Measurements from ENCODE around the gene EGFL7.

Gene EGFL7

DNA sequence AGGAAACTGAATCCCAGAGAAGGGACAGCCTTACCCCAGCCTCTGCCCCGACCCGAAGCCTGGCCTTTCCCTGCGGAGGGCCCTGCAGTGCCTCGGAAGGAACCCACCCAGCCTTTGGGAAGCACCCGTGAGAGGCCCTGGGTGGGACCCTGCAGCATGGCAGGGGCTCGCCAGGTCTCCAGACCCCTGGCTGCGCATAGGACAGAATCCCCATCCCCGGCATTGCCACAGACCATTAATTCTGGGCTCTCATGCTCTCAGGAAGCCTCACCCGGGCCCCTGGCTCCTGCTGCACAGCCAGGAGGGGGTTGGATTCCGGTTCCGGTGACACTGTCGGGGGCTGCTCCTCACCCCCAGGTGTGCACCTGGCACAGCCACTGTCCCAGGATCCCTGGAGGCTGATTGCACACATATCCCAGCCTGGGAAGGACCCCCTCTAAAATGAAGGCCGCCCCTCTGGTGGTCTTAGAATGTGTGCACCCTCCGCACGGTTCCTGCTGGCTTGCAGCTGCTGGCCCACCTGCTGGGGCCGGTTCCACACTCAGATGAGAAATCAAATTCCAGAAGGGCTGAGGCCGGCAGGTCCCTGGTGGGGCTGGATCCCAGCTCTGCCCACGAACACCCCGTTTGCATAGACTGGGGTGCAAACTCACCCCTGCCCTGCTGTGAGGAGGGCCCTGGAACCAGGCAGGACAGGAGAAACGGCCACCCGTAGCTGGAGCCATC is 4.7 kb downstream of the EGFL7 start:
- ChIA-PET POLR2A (interaction anchor here (0.6 to 1.3 kb wide), 2 partner anchors 8 to 15 kb away, joined by 3 to 5 read pairs; no protein-coding TSS in a partner anchor), CTCF (interaction anchor here (0.7 to 0.9 kb wide), 5 partner anchors 16 to 529 kb away, joined by 3 to 4 read pairs (median 3); no protein-coding TSS in a partner anchor)
- Histone ChIP-seq H3K36me3 (ENCODE audit: control insufficient read depth in 2 of 2, insufficient read depth in 1 of 2, low read length in 2 of 2) (no peaks in the 10 kb centered on the region), H3K27ac (ENCODE audit: extremely low read depth, low read depth, low read length) (no peak overlapping the region), H3K9me3 (ENCODE audit: control insufficient read depth, insufficient read depth, low read depth, low read length) (no peaks in the 10 kb centered on the region), H3K4me1 (ENCODE audit: control insufficient read depth, insufficient read depth, low read length) (no peaks in the 10 kb centered on the region), H3K4me3 (ENCODE audit: low read depth, low read length) (no peak overlapping the region)
- TF ChIP-seq, protein P1, sequence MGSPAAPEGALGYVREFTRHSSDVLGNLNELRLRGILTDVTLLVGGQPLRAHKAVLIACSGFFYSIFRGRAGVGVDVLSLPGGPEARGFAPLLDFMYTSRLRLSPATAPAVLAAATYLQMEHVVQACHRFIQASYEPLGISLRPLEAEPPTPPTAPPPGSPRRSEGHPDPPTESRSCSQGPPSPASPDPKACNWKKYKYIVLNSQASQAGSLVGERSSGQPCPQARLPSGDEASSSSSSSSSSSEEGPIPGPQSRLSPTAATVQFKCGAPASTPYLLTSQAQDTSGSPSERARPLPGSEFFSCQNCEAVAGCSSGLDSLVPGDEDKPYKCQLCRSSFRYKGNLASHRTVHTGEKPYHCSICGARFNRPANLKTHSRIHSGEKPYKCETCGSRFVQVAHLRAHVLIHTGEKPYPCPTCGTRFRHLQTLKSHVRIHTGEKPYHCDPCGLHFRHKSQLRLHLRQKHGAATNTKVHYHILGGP (tag by site-specific recombination; IDR thresholded peaks at IDR 0.05) = no peak
- TF ChIP-seq WT1 (tag by site-specific recombination; IDR thresholded peaks at IDR 0.05) (no peak), ZNF629 (tag by site-specific recombination; IDR thresholded peaks at IDR 0.05) (peak; percentile 13; the same call in 1 of the 2 replicates), ZNF416 (tag by site-specific recombination; IDR thresholded peaks at IDR 0.05) (no peak), ZNF274 (IDR thresholded peaks at IDR 0.05; ENCODE audit: low read length) (no peak), ZNF274 (tag by site-specific recombination; IDR thresholded peaks at IDR 0.05; ENCODE audit: borderline replicate concordance) (no peak), GFI1B (tag by site-specific recombination; IDR thresholded peaks at IDR 0.05) (no peak), ZNF211 (tag by site-specific recombination; IDR thresholded peaks at IDR 0.05; ENCODE audit: low read depth) (no peak), KLF10 (tag by site-specific recombination; IDR thresholded peaks at IDR 0.05) (no peak), ZIC2 (tag by site-specific recombination; IDR thresholded peaks at IDR 0.05) (peak; percentile 88), ZBTB1 (tag by site-specific recombination; IDR thresholded peaks at IDR 0.05) (no peak), GLIS1 (tag by site-specific recombination; IDR thresholded peaks at IDR 0.05) (peak; percentile 84), ZBTB17 (tag by site-specific recombination; IDR thresholded peaks at IDR 0.05) (0 out of 2 replicates have a peak, but pooled peaks have one; percentile 6), GLIS2 (tag by site-specific recombination; IDR thresholded peaks at IDR 0.05) (peak; percentile 33; the same call in 1 of the 2 replicates), ZNF561 (tag by site-specific recombination; IDR thresholded peaks at IDR 0.05; ENCODE audit: borderline replicate concordance) (0 out of 2 replicates have a peak, but pooled peaks have one; percentile 51), ZNF223 (tag by site-specific recombination; IDR thresholded peaks at IDR 0.05) (no peak)
- TF ChIP-seq, protein P2, sequence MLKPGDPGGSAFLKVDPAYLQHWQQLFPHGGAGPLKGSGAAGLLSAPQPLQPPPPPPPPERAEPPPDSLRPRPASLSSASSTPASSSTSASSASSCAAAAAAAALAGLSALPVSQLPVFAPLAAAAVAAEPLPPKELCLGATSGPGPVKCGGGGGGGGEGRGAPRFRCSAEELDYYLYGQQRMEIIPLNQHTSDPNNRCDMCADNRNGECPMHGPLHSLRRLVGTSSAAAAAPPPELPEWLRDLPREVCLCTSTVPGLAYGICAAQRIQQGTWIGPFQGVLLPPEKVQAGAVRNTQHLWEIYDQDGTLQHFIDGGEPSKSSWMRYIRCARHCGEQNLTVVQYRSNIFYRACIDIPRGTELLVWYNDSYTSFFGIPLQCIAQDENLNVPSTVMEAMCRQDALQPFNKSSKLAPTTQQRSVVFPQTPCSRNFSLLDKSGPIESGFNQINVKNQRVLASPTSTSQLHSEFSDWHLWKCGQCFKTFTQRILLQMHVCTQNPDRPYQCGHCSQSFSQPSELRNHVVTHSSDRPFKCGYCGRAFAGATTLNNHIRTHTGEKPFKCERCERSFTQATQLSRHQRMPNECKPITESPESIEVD (tag by site-specific recombination; IDR thresholded peaks at IDR 0.05) = no peak
- TF ChIP-seq, protein P3, sequence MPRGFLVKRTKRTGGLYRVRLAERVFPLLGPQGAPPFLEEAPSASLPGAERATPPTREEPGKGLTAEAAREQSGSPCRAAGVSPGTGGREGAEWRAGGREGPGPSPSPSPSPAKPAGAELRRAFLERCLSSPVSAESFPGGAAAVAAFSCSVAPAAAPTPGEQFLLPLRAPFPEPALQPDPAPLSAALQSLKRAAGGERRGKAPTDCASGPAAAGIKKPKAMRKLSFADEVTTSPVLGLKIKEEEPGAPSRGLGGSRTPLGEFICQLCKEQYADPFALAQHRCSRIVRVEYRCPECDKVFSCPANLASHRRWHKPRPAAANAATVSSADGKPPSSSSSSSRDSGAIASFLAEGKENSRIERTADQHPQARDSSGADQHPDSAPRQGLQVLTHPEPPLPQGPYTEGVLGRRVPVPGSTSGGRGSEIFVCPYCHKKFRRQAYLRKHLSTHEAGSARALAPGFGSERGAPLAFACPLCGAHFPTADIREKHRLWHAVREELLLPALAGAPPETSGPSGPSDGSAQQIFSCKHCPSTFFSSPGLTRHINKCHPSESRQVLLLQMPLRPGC (tag by site-specific recombination; IDR thresholded peaks at IDR 0.05) = 0 out of 2 replicates have a peak, but pooled peaks have one; percentile 12
- TF ChIP-seq, protein P4, sequence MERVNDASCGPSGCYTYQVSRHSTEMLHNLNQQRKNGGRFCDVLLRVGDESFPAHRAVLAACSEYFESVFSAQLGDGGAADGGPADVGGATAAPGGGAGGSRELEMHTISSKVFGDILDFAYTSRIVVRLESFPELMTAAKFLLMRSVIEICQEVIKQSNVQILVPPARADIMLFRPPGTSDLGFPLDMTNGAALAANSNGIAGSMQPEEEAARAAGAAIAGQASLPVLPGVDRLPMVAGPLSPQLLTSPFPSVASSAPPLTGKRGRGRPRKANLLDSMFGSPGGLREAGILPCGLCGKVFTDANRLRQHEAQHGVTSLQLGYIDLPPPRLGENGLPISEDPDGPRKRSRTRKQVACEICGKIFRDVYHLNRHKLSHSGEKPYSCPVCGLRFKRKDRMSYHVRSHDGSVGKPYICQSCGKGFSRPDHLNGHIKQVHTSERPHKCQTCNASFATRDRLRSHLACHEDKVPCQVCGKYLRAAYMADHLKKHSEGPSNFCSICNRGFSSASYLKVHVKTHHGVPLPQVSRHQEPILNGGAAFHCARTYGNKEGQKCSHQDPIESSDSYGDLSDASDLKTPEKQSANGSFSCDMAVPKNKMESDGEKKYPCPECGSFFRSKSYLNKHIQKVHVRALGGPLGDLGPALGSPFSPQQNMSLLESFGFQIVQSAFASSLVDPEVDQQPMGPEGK (tag by site-specific recombination; IDR thresholded peaks at IDR 0.05) = peak; percentile 43
- TF ChIP-seq, protein P5, sequence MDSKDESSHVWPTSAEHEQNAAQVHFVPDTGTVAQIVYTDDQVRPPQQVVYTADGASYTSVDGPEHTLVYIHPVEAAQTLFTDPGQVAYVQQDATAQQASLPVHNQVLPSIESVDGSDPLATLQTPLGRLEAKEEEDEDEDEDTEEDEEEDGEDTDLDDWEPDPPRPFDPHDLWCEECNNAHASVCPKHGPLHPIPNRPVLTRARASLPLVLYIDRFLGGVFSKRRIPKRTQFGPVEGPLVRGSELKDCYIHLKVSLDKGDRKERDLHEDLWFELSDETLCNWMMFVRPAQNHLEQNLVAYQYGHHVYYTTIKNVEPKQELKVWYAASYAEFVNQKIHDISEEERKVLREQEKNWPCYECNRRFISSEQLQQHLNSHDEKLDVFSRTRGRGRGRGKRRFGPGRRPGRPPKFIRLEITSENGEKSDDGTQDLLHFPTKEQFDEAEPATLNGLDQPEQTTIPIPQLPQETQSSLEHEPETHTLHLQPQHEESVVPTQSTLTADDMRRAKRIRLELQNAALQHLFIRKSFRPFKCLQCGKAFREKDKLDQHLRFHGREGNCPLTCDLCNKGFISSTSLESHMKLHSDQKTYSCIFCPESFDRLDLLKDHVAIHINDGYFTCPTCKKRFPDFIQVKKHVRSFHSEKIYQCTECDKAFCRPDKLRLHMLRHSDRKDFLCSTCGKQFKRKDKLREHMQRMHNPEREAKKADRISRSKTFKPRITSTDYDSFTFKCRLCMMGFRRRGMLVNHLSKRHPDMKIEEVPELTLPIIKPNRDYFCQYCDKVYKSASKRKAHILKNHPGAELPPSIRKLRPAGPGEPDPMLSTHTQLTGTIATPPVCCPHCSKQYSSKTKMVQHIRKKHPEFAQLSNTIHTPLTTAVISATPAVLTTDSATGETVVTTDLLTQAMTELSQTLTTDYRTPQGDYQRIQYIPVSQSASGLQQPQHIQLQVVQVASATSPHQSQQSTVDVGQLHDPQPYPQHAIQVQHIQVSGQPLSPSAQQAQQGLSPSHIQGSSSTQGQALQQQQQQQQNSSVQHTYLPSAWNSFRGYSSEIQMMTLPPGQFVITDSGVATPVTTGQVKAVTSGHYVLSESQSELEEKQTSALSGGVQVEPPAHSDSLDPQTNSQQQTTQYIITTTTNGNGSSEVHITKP (tag by site-specific recombination; IDR thresholded peaks at IDR 0.05) = peak; percentile 96

Measured in HEK293 (cell line).